ENCODE results near the gene RMND1.
A peak's percentile ranks its signal among the peaks of the same experiment; 100 is the strongest.

RMND1 gene

GRCh38 chr6:151414641-151415260 is 37.2 kb downstream of the RMND1 start:
- Mint-ChIP-seq H3K9me3 (peaks cover 8% of the 10 kb centered on the region), H3K4me3 (no peak overlapping the region), H3K36me3 (ENCODE audit: low read depth) (peaks cover 61% of the 10 kb centered on the region), H3K27ac (peak overlapping the region; percentile 33), H3K4me1 (peaks cover 18% of the 10 kb centered on the region), H3K27me3 (no peaks in the 10 kb centered on the region)
- ATAC-seq (no peak), DNase-seq (no peak)

- H3K4me1 Mint-ChIP-seq, result peaks cover 20% of the 10 kb centered on the region
- H3K9me3 Mint-ChIP-seq, result peaks cover 8% of the 10 kb centered on the region
- DNase-seq (no peak), ATAC-seq (peak; percentile 75)
- no peak overlapping the region for H3K27ac Mint-ChIP-seq
- peaks cover 71% of the 10 kb centered on the region for H3K36me3 Mint-ChIP-seq (ENCODE audit: low read depth)
- H3K27me3 Mint-ChIP-seq, result no peaks in the 10 kb centered on the region
- no peak overlapping the region for H3K4me3 Mint-ChIP-seq
These were observed 38.4 kb downstream of the RMND1 start for GRCh38 chr6:151413372-151414145.

DNA sequence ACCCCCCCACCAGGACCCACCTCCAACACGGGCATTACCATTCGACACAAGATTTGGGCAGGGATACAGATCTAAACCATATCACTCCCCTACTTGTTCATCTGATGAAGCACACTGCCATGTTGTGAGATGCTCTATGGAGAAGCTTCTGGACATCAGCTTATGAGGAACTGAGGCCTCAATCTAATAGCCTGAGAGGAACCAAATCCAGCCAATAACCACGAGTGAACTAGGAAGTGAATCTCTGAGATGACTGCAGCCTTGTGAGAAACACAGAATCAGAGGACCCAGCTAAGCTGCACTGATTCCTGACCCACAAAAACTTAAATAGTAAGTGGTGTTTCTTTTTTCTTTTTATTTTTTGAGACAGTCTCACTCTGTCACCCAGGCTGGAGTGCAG is 39.0 kb downstream of the RMND1 start:
- H3K9me3 Mint-ChIP-seq, result peaks cover 8% of the 10 kb centered on the region
- peaks cover 20% of the 10 kb centered on the region for H3K4me1 Mint-ChIP-seq
- no peaks in the 10 kb centered on the region for H3K27me3 Mint-ChIP-seq
- H3K4me3 Mint-ChIP-seq, result no peak overlapping the region
- ATAC-seq, result no peak
- DNase-seq, result no peak
- peaks cover 70% of the 10 kb centered on the region for H3K36me3 Mint-ChIP-seq (ENCODE audit: low read depth)
- no peak overlapping the region for H3K27ac Mint-ChIP-seq

GRCh38 chr6:151409679-151410078 is 42.2 kb downstream of the RMND1 start:
- Mint-ChIP-seq H3K27me3 (no peaks in the 10 kb centered on the region), H3K4me1 (peaks cover 22% of the 10 kb centered on the region), H3K9me3 (peaks cover 4% of the 10 kb centered on the region), H3K36me3 (ENCODE audit: low read depth) (peaks cover 54% of the 10 kb centered on the region), H3K27ac (peak overlapping the region; percentile 53), H3K4me3 (no peak overlapping the region)
- no peak for ATAC-seq
- DNase-seq, result no peak

- H3K4me3 Mint-ChIP-seq, result no peak overlapping the region
- peaks cover 18% of the 10 kb centered on the region for H3K4me1 Mint-ChIP-seq
- H3K9me3 Mint-ChIP-seq, result peaks cover 2% of the 10 kb centered on the region
These were observed 42.7 kb downstream of the RMND1 start for GRCh38 chr6:151409260-151409659.

GRCh38 chr6:151408858-151409257 is 43.1 kb downstream of the RMND1 start:
- no peak for DNase-seq
- no peak for ATAC-seq
- no peak overlapping the region for H3K27ac Mint-ChIP-seq
- H3K9me3 Mint-ChIP-seq, result no peaks in the 10 kb centered on the region
- H3K36me3 Mint-ChIP-seq (ENCODE audit: low read depth), result peaks cover 51% of the 10 kb centered on the region
- H3K27me3 Mint-ChIP-seq, result no peaks in the 10 kb centered on the region
- H3K4me1 Mint-ChIP-seq, result peaks cover 14% of the 10 kb centered on the region
- no peak overlapping the region for H3K4me3 Mint-ChIP-seq

More at GRCh38 chr6:151409260-151409659, 42.7 kb downstream of the RMND1 start:
- ATAC-seq, result no peak
- peaks cover 52% of the 10 kb centered on the region for H3K36me3 Mint-ChIP-seq (ENCODE audit: low read depth)
- no peak for DNase-seq
- H3K27ac Mint-ChIP-seq, result peak overlapping the region; percentile 53
- no peaks in the 10 kb centered on the region for H3K27me3 Mint-ChIP-seq

DNA sequence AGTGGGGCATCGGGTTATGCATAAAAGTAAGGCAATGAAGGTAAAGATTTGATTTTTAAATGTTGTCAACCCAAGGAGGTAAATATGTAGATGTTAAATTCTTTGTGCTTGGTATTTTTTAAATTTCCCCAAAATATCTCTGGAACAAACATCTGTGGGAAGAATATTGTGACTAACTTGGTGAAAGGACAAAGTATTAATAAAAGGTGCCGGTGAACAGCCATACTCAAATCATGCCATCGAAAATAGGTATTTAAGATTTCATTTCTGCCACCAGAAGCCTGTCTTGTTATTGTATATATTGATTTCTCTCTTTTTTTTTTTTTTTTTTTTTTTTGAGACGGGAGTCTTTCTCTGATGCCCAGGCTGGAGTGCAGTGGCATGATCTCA is 48.0 kb downstream of the RMND1 start:
- ATAC-seq, result no peak
- Mint-ChIP-seq H3K36me3 (ENCODE audit: low read depth) (peaks cover 32% of the 10 kb centered on the region), H3K4me3 (no peak overlapping the region), H3K4me1 (peaks cover 33% of the 10 kb centered on the region), H3K27me3 (no peaks in the 10 kb centered on the region), H3K27ac (peak overlapping the region; percentile 1), H3K9me3 (no peaks in the 10 kb centered on the region)
- no peak for DNase-seq

DNA sequence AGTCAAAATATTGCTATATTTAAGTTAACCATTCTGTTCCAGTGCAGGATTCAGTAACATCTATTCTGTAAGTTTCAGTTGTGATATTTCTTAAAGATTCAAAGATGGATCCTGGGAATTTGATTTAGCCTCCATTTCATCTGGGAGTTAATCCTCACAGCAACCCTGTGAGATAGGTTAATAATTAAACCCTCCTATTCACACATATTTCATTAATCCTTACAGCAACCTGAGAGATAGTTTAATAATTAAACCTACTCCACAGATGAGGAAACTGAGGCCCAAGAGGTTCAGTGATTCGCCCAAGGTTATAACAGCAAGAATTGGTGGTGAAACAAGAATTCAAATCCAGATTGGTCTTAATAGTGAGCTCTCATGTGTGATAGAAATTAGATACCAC is 49.7 kb downstream of the RMND1 start:
- Mint-ChIP-seq H3K27ac (no peak overlapping the region), H3K4me1 (peaks cover 47% of the 10 kb centered on the region), H3K27me3 (no peaks in the 10 kb centered on the region), H3K9me3 (no peaks in the 10 kb centered on the region), H3K4me3 (no peak overlapping the region), H3K36me3 (ENCODE audit: low read depth) (peaks cover 32% of the 10 kb centered on the region)
- DNase-seq (no peak), ATAC-seq (no peak)

GRCh38 chr6:151400473-151400872 is 51.5 kb downstream of the RMND1 start:
- Mint-ChIP-seq H3K9me3 (no peaks in the 10 kb centered on the region), H3K27ac (peak overlapping the region; percentile 64), H3K4me3 (no peak overlapping the region), H3K27me3 (no peaks in the 10 kb centered on the region), H3K4me1 (peaks cover 54% of the 10 kb centered on the region), H3K36me3 (ENCODE audit: low read depth) (peaks cover 32% of the 10 kb centered on the region)
- ATAC-seq (no peak), DNase-seq (no peak)

DNA sequence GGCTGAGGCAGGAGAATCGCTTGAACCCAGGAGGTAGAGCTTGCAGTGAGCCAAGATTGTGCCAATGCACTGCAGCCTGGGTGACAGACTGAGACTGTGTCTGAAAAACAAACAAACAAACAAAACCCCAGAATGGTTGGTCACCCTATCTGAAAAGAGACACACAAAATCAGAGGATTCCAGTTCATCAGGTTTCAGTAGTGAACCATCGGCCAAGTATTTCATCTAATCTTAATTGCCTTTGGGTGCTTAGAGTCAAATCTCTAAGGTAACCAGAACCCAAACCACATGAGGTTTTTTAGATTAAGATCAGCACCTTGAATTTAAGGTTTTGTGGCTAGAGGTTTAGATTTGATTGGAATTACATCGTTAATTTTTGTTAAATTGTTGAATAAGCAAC is 52.2 kb downstream of the RMND1 start:
- no peak for ATAC-seq
- peaks cover 32% of the 10 kb centered on the region for H3K36me3 Mint-ChIP-seq (ENCODE audit: low read depth)
- H3K4me3 Mint-ChIP-seq, result no peak overlapping the region
- no peak overlapping the region for H3K27ac Mint-ChIP-seq
- H3K4me1 Mint-ChIP-seq, result peaks cover 62% of the 10 kb centered on the region
- no peaks in the 10 kb centered on the region for H3K27me3 Mint-ChIP-seq
- no peaks in the 10 kb centered on the region for H3K9me3 Mint-ChIP-seq
- no peak for DNase-seq

DNA sequence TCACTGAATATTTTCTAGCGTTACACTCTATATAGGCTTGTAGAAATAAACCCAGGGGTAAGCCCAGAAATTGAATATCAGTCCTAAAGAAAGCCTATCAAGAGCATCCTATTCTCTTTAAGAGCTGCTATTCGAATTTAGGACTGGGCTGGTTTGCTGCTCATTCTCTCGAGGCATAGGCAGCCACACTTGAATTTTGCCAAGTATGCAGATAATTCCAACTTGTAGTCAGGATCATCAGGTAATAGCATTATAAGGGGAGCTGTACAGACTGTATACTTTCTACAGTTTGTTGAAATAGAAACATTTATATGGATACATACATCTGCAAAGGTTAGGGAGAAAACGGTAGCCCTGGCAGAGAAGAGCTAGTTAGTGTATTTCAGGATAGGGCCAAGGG is 58.5 kb downstream of the RMND1 start:
- H3K27me3 Mint-ChIP-seq, result no peaks in the 10 kb centered on the region
- ATAC-seq, result no peak
- H3K4me1 Mint-ChIP-seq, result peaks cover 66% of the 10 kb centered on the region
- peaks cover 33% of the 10 kb centered on the region for H3K36me3 Mint-ChIP-seq (ENCODE audit: low read depth)
- H3K27ac Mint-ChIP-seq, result peak overlapping the region; percentile 94
- H3K4me3 Mint-ChIP-seq, result peak overlapping the region; percentile 90
- no peak for DNase-seq
- H3K9me3 Mint-ChIP-seq, result no peaks in the 10 kb centered on the region

DNA sequence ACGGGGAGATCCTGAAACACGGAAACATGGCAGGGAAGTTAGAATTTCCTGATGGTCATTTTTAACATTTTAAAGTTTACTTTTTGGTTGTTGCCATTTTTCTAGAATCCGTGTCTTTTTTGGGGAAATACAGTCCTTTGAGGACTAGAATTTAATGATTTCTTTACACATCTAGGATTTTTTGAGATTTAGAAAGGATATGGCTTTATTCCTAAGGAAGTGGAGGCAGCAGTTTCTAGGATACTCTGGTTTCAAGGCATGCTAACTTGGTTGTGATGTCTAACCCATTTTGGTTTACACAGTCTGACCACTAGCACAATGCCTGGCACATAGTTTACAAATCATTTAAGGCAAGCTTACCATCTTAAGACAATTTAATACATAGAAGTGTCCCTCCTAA is 59.5 kb downstream of the RMND1 start:
- Mint-ChIP-seq H3K4me3 (peak overlapping the region; percentile 90), H3K36me3 (ENCODE audit: low read depth) (peaks cover 30% of the 10 kb centered on the region), H3K27ac (peak overlapping the region; percentile 94), H3K4me1 (peaks cover 66% of the 10 kb centered on the region), H3K9me3 (no peaks in the 10 kb centered on the region), H3K27me3 (no peaks in the 10 kb centered on the region)
- no peak for DNase-seq
- ATAC-seq, result no peak

- peak; percentile 68 for DNase-seq
- peaks cover 67% of the 10 kb centered on the region for H3K4me1 Mint-ChIP-seq
- peak within 1 kb of the TSS; percentile 90 for H3K4me3 Mint-ChIP-seq
These were observed 60.2 kb downstream of the RMND1 start, which contains the start of gene ZBTB2 for GRCh38 chr6:151391471-151392413. ZBTB2 (minus strand) TSS chr6:151391559; CDS start chr6:151373637, 17,922 bp downstream.

GRCh38 chr6:151390851-151391470 is 61.0 kb downstream of the RMND1 start:
- Mint-ChIP-seq H3K36me3 (ENCODE audit: low read depth) (peaks cover 26% of the 10 kb centered on the region), H3K4me1 (peaks cover 64% of the 10 kb centered on the region), H3K27me3 (no peaks in the 10 kb centered on the region), H3K9me3 (no peaks in the 10 kb centered on the region), H3K27ac (no peak overlapping the region), H3K4me3 (peak overlapping the region; percentile 90)
- DNase-seq (peak; percentile 83), ATAC-seq (peak; percentile 10)

More at GRCh38 chr6:151391471-151392413, 60.2 kb downstream of the RMND1 start, which contains the start of gene ZBTB2:
- Mint-ChIP-seq H3K9me3 (no peaks in the 10 kb centered on the region), H3K36me3 (ENCODE audit: low read depth) (peaks cover 30% of the 10 kb centered on the region), H3K27ac (peak within 1 kb of the TSS; percentile 94), H3K27me3 (no peaks in the 10 kb centered on the region)
- peak; percentile 8 for ATAC-seq

Measured in activated naive CD8-positive, alpha-beta T cell treated with anti-CD3 and anti-CD28 coated beads, Interleukin-2, amount 50 U/mL, for 24 hours (primary cell).